NCI-H2227 (cell line): ENCODE results near the gene RPS27.
"Not testable (repeated sequence)": the region's sequence is repeated elsewhere in the genome, so short reads cannot be mapped to it uniquely, and the experiment has no call there.

Experiments
- DNase-seq: peaks from one replicate; lab custom pipeline; 2025; ENCODE audit not compliant: unreplicated experiment; lab: John Stamatoyannopoulos, UW

The RPS27 gene

GRCh38 chr1:153985341-153985912, 5.1 kb upstream of the RPS27 start:
- DNase-seq = no peak

- peak; percentile 87 for DNase-seq
Observed at GRCh38 chr1:153985941-153986761, 4.4 kb upstream of the RPS27 start, which contains the start of gene RAB13. RAB13 (minus strand) TSS chr1:153986339; CDS start chr1:153986236, 103 bp downstream.

GRCh38 chr1:153987621-153988020, 2.9 kb upstream of the RPS27 start:
- no peak for DNase-seq

GRCh38 chr1:153991151-153991630, 629 bp downstream of the RPS27 start:
- DNase-seq = no peak

GRCh38 chr1:153991806-153992205, 1.2 kb downstream of the RPS27 start:
- DNase-seq = no peak

DNA sequence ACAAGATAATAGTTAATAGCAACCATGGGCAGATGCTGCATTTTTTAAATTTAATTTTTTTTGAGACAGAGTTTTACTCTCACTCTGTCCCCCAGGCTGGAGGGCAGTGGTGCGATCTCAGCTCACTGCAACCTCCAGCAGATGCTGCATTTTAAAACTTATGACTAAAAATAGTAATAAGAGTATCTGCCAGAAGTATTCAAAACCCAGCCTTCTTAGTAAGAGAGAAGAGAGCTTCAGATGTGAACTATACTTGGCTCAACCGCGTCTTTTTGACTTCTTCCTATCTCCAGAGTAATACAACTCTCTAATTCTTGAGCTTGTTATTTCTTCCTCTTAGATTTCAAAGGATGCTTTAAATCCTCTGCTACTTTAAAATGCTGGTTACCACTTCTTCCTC, 4.6 kb downstream of the RPS27 start:
- no peak for DNase-seq

GRCh38 chr1:153995640-153996039, 5.1 kb downstream of the RPS27 start:
- no peak for DNase-seq

DNA sequence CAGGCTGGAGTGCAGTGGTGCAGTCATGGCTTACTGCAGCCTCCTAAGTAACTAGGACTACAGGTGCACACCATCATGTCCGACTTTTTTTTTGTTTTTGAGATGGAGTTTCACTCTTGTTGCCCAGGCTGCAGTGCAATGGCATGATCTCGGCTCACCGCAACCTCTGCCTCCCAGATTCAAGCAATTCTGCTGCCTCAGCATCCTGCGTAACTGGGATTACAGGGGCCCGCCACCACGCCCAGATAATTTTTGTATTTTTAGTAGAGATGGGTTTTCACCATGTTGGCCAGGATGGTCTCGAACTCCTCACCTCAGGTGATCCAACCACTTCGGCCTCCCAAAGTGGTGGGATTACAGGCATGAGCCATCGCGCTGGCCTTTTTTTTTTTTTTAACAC, 6.3 kb downstream of the RPS27 start:
- DNase-seq = not testable (repeated sequence)

DNA sequence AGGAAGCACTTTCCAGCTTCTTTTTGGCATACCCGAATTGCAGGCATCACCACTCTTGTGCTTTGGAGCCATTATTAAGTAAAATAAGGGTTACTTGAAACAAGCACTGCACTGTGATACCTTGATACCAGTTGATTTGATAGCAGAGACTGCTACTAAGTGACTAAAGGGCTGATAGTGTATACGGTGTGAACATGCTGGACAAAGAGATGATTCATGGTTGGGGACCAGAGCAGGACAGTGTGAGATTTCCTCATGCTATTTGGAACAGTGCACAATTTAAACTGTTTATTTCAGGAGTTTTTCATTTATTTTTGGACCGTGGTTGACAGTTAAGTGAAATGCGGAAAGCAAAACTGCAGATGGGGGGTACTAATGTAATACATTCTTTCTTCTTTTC, 9.9 kb downstream of the RPS27 start:
- DNase-seq = no peak

GRCh38 chr1:154006136-154006535, 15.6 kb downstream of the RPS27 start:
- DNase-seq = no peak

- DNase-seq = no peak
Observed at GRCh38 chr1:154012129-154012528, 21.6 kb downstream of the RPS27 start.

DNA sequence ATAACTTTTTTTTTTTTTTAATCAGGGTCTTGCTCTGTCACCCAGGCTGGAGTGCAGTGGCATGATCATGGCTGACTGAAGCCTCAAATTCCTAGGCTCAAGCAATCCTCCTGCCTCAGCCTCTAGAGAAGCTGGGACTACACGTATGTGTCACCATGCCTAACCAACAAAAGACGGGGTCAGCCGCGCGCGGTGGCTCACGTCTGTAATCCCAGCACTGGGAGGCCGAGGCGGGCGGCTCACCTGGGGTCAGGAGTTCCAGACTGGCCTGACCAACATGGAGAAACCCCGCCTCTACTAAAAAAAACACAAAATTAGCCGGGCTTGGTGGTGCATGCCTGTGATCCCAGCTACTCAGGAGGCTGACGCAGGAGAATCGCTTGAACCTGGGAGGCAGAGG, 22.0 kb downstream of the RPS27 start:
- not testable (repeated sequence) for DNase-seq

GRCh38 chr1:154014154-154014907, 23.8 kb downstream of the RPS27 start:
- no peak for DNase-seq

GRCh38 chr1:154019269-154019668, 28.7 kb downstream of the RPS27 start:
- DNase-seq = no peak

DNA sequence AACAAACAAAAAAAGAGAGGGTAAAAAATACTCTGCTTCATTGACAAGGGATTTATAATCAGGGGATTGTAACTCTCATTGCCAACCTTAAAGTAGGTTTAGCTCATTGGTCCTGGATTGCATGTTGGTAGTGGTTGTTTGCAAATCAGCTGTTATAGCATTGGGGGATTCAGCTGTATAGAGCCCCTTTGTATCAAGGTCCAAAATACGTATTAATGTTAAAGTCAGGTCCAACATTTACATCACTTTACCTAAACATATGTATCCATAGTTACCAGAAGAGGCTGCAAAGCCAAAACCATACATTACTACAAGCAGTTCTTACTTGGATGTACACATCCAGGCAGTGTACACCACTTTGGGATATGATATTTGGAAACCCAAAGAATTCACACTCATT, 29.4 kb downstream of the RPS27 start:
- DNase-seq = no peak

DNA sequence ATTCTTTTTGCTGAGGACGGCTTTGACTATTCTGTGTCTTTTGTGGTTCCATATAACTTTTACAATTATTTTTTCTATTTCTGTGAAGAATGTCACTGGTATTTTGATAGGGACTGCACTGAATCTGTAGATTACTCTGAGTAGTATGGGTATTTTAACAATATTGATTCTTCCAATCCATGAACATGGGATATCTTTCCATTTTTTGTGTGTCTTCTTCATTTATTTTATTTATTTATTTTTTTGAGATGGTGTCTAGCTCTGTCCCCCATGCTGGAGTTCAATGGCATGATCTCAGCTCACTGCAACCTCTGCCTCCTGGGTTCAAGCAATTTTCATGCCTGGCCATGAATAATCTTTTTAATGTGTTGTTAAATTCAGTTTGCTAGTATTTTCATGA, 43.1 kb downstream of the RPS27 start:
- DNase-seq = not testable (repeated sequence)
